ENCODE measurements around the gene NBR1. TPM values are rescaled to one million over a fixed set of nuclear protein-coding genes. Genes with fewer than 3 reads are reported as not detected.
"Not testable (repeated sequence)": the region's sequence is repeated elsewhere in the genome, so short reads cannot be mapped to it uniquely, and the experiment has no call there.

NBR1 gene
- total RNA-seq, 1 experiment from 2014 or later: 60.8 TPM

- no peaks in the 10 kb centered on the region for H3K27me3 ChIP-seq (ENCODE audit: insufficient read depth, low read length)
- no peak overlapping the region for H3K9ac ChIP-seq (ENCODE audit: low read length)
- ChIA-PET RAD21 (ENCODE audit: low non-redundant PET in 1 of 2, low total read pairs in 2 of 2, uncharacterized antibody in 2 of 2, unreplicated experiment in 2 of 2) (no interaction called here), CTCF (no interaction called here), POLR2A (interaction anchor here (0.6 to 1.2 kb wide), 3 partner anchors 43 to 189 kb away, joined by 3 to 6 read pairs (median 4); partner anchors contain the start of gene RPL27)
- DNase-seq (ENCODE audit: low read depth, low spot score): no peak
- peaks cover 8 to 20% of the 10 kb centered on the region in 2 experiments; a peak in 3 of 4 replicates for H3K4me1 ChIP-seq (ENCODE audit: control insufficient read depth in 1 of 2, insufficient read depth in 2 of 2, low read length in 2 of 2)
- H3K79me2 ChIP-seq (ENCODE audit: insufficient read depth, low read length): peaks cover 46% of the 10 kb centered on the region
- H3K4me3 ChIP-seq (replicated peaks in 1 of 2; ENCODE audit: low read depth in 1 of 2, low read length in 2 of 2): no peak overlapping the region
- intact Hi-C loops (cut with micrococcal nuclease): no loop called here
- TF ChIP-seq POLR2AphosphoS5 (IDR thresholded peaks at IDR 0.05; ENCODE audit: low read depth, low read length) (no peak), ZNF274 (IDR thresholded peaks at IDR 0.05; ENCODE audit: low read depth, low read length) (no peak), SP1 (IDR thresholded peaks at IDR 0.05; ENCODE audit: low read depth) (no peak), EZH2 (IDR thresholded peaks at IDR 0.05) (no peak), TCF7L2 (IDR thresholded peaks at IDR 0.05; ENCODE audit: borderline replicate concordance, extremely low read depth, insufficient read depth, insufficient read length) (no peak), SRF (IDR thresholded peaks at IDR 0.05; ENCODE audit: low read depth) (no peak), CEBPB (IDR thresholded peaks at IDR 0.05; ENCODE audit: low read depth) (no peak), EZH2phosphoT487 (IDR thresholded peaks at IDR 0.05; ENCODE audit: borderline replicate concordance) (no peak), POLR2A (IDR thresholded peaks at IDR 0.05; ENCODE audit: borderline replicate concordance, extremely low read depth, insufficient read depth, insufficient read length) (no peak), EGR1 (IDR thresholded peaks at IDR 0.05; ENCODE audit: low read depth) (no peak), FOSL1 (IDR thresholded peaks at IDR 0.05; ENCODE audit: low read depth) (no peak)
- TF ChIP-seq, protein P1, sequence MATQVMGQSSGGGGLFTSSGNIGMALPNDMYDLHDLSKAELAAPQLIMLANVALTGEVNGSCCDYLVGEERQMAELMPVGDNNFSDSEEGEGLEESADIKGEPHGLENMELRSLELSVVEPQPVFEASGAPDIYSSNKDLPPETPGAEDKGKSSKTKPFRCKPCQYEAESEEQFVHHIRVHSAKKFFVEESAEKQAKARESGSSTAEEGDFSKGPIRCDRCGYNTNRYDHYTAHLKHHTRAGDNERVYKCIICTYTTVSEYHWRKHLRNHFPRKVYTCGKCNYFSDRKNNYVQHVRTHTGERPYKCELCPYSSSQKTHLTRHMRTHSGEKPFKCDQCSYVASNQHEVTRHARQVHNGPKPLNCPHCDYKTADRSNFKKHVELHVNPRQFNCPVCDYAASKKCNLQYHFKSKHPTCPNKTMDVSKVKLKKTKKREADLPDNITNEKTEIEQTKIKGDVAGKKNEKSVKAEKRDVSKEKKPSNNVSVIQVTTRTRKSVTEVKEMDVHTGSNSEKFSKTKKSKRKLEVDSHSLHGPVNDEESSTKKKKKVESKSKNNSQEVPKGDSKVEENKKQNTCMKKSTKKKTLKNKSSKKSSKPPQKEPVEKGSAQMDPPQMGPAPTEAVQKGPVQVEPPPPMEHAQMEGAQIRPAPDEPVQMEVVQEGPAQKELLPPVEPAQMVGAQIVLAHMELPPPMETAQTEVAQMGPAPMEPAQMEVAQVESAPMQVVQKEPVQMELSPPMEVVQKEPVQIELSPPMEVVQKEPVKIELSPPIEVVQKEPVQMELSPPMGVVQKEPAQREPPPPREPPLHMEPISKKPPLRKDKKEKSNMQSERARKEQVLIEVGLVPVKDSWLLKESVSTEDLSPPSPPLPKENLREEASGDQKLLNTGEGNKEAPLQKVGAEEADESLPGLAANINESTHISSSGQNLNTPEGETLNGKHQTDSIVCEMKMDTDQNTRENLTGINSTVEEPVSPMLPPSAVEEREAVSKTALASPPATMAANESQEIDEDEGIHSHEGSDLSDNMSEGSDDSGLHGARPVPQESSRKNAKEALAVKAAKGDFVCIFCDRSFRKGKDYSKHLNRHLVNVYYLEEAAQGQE (IDR thresholded peaks at IDR 0.05; ENCODE audit: low read depth): no peak
- TF ChIP-seq, protein P2, sequence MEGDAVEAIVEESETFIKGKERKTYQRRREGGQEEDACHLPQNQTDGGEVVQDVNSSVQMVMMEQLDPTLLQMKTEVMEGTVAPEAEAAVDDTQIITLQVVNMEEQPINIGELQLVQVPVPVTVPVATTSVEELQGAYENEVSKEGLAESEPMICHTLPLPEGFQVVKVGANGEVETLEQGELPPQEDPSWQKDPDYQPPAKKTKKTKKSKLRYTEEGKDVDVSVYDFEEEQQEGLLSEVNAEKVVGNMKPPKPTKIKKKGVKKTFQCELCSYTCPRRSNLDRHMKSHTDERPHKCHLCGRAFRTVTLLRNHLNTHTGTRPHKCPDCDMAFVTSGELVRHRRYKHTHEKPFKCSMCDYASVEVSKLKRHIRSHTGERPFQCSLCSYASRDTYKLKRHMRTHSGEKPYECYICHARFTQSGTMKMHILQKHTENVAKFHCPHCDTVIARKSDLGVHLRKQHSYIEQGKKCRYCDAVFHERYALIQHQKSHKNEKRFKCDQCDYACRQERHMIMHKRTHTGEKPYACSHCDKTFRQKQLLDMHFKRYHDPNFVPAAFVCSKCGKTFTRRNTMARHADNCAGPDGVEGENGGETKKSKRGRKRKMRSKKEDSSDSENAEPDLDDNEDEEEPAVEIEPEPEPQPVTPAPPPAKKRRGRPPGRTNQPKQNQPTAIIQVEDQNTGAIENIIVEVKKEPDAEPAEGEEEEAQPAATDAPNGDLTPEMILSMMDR (IDR thresholded peaks at IDR 0.05 in 2 of 3, conservative IDR thresholded peaks at IDR 0.05 in 1 of 3; ENCODE audit: borderline replicate concordance in 1 of 3, insufficient read depth in 1 of 3, low read depth in 2 of 3, low read length in 2 of 3): no peak
- no peak for ATAC-seq
- H2AFZ ChIP-seq (ENCODE audit: low read depth, low read length, poor library complexity, severe bottlenecking): no peak overlapping the region
- no TSS peak for BruUV-seq (replicated peaks)
- no peak overlapping the region for H3K27ac ChIP-seq (ENCODE audit: low read depth, low read length)
- H4K20me1 ChIP-seq (ENCODE audit: insufficient read depth): no peaks in the 10 kb centered on the region
- no peaks in the 10 kb centered on the region for H3K9me2 ChIP-seq (ENCODE audit: insufficient read depth)
- H3K4me2 ChIP-seq (ENCODE audit: low read length): no peak overlapping the region
- no peaks in the 10 kb centered on the region for H3K9me3 ChIP-seq (ENCODE audit: control insufficient read depth in 1 of 2, insufficient read depth in 1 of 2, low read depth in 1 of 2, low read length in 2 of 2)
- H3K36me3 ChIP-seq (ENCODE audit: control insufficient read depth in 1 of 2, insufficient read depth in 2 of 2, low read length in 2 of 2): peaks cover 0 to 5% of the 10 kb centered on the region in 2 experiments; a peak in 1 of 4 replicates
These were observed 44.1 kb upstream of the NBR1 start for GRCh38 chr17:43126911-43127290.

DNA sequence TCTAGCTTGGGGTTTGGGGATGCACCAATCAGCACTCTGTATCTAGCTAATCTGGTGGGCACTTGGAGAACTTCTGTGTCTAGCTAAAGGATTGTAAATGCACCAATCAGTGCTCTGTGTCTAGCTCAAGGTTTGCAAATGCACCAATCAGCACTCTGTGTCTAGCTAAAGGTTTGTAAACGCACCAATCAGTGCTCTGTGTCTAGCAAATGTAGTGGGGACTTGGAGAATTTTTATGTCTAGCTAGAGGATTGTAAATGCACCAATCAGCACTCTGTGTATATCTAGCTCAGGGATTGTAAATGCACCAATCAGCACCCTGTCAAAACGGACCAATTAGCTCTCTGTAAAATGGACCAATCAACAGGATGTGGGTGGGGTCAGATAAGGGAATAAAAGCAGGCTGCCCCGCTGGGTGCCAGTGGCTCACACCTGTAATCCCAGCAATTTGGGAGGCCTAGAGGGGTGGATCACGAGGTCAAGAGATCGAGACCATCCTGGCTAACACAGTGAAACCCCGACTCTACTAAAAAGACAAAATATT lies 43.6 kb upstream of the NBR1 start:
- DNase-seq (ENCODE audit: low read depth, low spot score); H3K9me3 ChIP-seq (ENCODE audit: control insufficient read depth in 1 of 2, insufficient read depth in 1 of 2, low read depth in 1 of 2, low read length in 2 of 2); H3K9me2 ChIP-seq (ENCODE audit: insufficient read depth); H3K36me3 ChIP-seq (ENCODE audit: control insufficient read depth in 1 of 2, insufficient read depth in 2 of 2, low read length in 2 of 2); H3K4me2 ChIP-seq (ENCODE audit: low read length); ATAC-seq; H2AFZ ChIP-seq (ENCODE audit: low read depth, low read length, poor library complexity, severe bottlenecking); intact Hi-C loops (cut with micrococcal nuclease); CTCF ChIA-PET; H4K20me1 ChIP-seq (ENCODE audit: insufficient read depth); H3K4me3 ChIP-seq (replicated peaks in 1 of 2; ENCODE audit: low read depth in 1 of 2, low read length in 2 of 2); H3K27ac ChIP-seq (ENCODE audit: low read depth, low read length); RAD21 ChIA-PET (ENCODE audit: low non-redundant PET in 1 of 2, low total read pairs in 2 of 2, uncharacterized antibody in 2 of 2, unreplicated experiment in 2 of 2); H3K27me3 ChIP-seq (ENCODE audit: insufficient read depth, low read length); H3K9ac ChIP-seq (ENCODE audit: low read length): not testable (repeated sequence)
- H3K79me2 ChIP-seq (ENCODE audit: insufficient read depth, low read length): peaks cover 45% of the 10 kb centered on the region
- POLR2A ChIA-PET: interaction anchor here (0.6 to 1.2 kb wide), 2 partner anchors 42 to 188 kb away, joined by 3 to 6 read pairs; no protein-coding TSS in a partner anchor
- peaks cover 8 to 20% of the 10 kb centered on the region in 2 experiments; a peak in 3 of 4 replicates for H3K4me1 ChIP-seq (ENCODE audit: control insufficient read depth in 1 of 2, insufficient read depth in 2 of 2, low read length in 2 of 2)
- TSS peak; percentile 3 for BruUV-seq (replicated peaks)
